ENCODE data around the gene ASIC2.

ASIC2 gene

GRCh38 chr17:33113991-33114370 is 179.1 kb downstream of the ASIC2 start:
- no peak for DNase-seq (ENCODE audit: low read depth)

- no peak for DNase-seq (ENCODE audit: low read depth)
Observed at GRCh38 chr17:33113276-33113990, 179.7 kb downstream of the ASIC2 start.

GRCh38 chr17:33112763-33113162 is 180.3 kb downstream of the ASIC2 start:
- DNase-seq (ENCODE audit: low read depth): no peak

- no peak for DNase-seq (ENCODE audit: low read depth)
Observed at GRCh38 chr17:33109336-33110072, 183.6 kb downstream of the ASIC2 start.

DNA sequence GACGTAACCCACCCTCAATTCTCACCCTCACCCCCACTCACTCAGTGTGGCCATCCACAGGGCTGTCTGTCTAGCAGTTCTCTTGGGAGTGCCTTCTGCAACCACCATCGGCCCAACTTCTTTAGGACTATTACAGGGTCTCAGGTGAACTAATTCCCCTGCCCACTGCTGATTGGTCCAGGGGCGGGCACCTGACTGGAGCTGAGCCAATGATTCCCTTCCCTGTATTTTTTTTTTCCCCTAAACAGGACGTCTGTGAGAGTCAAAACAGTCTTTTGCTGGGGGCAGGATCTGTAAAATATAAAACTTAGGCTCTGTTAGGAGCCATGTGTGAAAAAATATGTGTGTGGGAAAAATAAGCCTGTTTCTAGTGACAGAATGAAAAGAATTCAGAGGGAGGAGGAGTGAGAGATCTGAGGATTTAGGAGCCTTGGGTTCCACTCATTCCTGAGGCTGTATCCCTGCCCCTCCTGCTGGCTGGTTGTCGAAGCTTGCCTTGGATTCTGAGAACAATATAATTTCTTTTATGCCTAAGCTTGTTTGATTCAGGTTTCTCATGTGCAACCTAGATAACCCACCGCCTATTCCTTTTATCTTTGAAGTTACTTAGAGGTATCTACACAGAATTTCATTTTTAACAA is 186.4 kb downstream of the ASIC2 start:
- DNase-seq (ENCODE audit: low read depth): no peak

GRCh38 chr17:33105911-33106310 is 187.2 kb downstream of the ASIC2 start:
- DNase-seq (ENCODE audit: low read depth): no peak

- no peak for DNase-seq (ENCODE audit: low read depth)
Observed at GRCh38 chr17:33099906-33100305, 193.2 kb downstream of the ASIC2 start.

GRCh38 chr17:33099252-33099651 is 193.8 kb downstream of the ASIC2 start:
- DNase-seq (ENCODE audit: low read depth): no peak

DNA sequence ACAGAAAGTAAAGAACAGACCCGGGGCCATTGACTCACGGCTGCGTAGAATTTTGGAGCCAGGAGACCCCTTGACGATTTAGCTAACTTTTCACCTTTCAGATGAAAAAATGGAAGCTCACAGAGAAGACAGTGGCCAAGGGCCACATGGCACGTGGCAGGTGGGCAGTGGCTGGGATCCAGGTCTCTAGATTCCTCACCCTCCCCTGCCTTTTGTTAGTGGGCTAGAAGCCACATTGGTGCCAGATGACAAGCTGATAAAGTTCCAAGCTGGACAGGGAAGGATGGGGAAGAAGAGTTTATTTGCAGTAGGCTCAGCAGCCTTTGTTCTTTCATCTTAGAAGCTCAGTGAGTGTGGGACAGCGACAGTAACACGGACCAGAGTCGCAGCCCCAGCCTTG is 195.7 kb downstream of the ASIC2 start:
- no peak for DNase-seq (ENCODE audit: low read depth)

DNA sequence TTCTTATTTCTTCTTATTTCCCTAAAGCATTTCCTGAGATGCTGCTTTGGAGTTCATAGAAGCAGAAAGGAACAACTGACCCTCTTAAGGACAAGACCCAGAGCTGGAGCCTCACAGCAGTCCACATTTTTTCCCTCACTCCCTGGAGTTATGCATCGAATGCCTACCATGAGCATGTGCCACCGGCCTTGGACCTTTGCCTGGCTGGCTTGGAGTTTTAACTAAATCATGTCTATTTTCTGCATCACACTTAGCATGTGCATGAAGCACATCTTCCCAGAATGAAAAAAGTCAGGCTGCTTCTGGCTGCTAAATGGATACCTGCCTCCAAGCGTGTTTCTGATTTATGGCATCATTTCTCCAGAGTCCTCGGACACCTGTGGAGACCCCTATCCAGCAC is 196.9 kb downstream of the ASIC2 start:
- no peak for DNase-seq (ENCODE audit: low read depth)

DNA sequence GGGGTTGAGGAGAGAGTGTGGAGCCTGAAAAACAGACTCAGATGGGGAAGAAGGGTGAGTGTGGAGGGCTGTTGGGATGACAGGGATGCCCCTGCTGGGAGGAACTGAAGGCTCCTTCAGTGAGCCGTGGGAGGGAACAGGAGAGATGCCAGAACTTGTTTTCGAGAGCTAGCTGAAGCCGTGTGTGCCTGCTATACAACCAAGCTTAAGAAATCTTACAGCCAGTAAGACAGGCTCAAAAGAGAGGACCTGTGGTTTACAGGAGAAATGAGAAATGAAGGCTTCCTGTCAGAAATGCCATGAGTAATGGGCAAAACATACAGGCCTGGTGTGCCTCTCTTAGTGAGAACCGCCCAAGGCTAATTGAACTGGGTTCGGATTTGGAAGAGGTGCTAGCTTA is 201.8 kb downstream of the ASIC2 start:
- no peak for DNase-seq (ENCODE audit: low read depth)

GRCh38 chr17:33090806-33091205 is 202.3 kb downstream of the ASIC2 start:
- DNase-seq (ENCODE audit: low read depth): no peak

DNA sequence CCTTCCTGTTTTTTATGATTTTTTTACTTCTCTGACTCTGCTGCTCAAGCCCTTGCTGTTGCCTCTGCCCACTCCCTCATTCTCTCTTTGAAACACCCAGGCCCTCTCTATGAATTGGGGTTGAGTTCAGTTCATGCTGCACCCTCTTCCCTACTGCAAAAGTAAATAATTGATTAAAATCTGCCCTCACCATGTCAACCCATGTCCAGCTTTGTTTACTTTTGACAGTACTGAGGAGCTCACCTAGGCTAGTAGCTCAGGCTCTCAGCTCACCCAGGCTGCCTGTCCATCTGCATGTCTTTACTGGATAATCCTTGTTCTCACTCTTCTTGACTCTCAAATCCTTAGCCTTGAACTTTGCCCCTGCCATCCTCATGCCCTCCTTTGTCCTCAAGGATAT is 206.2 kb downstream of the ASIC2 start:
- DNase-seq (ENCODE audit: low read depth): no peak

DNA sequence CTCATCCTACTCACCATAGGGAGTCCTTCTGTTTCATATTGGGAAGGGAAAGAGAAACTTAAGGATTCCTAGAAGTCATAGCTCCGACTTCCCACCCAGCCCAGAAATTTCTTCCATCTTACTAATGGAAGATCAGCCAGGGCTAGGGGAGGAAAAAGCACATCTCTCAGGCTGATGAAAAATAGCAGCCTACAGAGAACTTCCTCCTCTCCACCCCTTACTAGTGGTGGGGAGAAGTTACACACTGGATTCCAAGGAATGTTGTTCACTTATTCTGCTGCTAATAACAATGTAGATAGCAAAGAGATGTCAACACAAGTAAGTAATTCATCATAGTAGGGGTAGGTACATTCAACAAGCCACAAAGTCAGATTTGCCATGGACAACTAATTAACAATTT is 207.1 kb downstream of the ASIC2 start:
- DNase-seq (ENCODE audit: low read depth): no peak

GRCh38 chr17:33085256-33085655 is 207.8 kb downstream of the ASIC2 start:
- DNase-seq (ENCODE audit: low read depth): no peak

GRCh38 chr17:33084755-33085154 is 208.3 kb downstream of the ASIC2 start:
- DNase-seq (ENCODE audit: low read depth): no peak

GRCh38 chr17:33082529-33083173 is 210.4 kb downstream of the ASIC2 start:
- no peak for DNase-seq (ENCODE audit: low read depth)

DNA sequence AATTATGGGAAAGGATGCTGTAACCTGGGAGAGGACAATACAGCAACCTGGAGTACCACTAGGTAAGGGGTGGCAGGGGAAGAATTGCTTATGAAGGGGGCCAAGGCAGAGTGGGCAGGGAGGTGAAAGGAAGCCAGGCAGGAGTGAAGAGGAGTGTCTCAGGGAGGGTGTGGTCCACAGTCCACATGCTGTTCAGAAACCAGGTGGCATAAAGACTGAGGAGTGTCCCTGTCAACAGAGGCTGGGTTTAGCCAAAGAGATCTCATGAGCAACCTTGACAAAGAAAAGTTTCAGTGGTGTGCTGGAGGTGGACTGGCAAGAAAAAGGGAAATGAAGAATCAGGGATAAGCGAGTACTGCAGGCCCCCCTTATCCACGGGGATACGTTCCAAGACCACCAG is 213.0 kb downstream of the ASIC2 start:
- DNase-seq (ENCODE audit: low read depth): no peak

DNA sequence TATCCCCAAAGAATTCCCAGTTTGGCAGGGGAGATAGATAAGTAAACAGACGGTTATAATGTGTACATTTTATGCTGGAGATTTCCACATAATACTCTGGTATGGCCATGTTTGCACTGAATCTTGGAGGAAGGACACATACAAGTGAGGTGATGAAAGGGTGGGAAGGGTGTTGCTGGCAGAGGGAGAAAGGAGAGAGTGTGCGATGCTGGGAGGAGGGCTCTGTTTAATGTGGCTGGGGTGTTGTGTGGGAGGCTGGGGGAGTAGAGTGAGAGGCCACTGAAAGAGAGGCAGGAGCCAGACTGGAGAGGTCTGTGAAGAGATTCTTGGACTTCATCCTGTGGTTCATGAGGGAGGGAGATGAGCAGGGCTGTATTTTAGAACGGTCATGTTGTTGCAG is 213.9 kb downstream of the ASIC2 start:
- no peak for DNase-seq (ENCODE audit: low read depth)

GRCh38 chr17:33076979-33077378 is 216.1 kb downstream of the ASIC2 start:
- DNase-seq (ENCODE audit: low read depth): no peak

DNA sequence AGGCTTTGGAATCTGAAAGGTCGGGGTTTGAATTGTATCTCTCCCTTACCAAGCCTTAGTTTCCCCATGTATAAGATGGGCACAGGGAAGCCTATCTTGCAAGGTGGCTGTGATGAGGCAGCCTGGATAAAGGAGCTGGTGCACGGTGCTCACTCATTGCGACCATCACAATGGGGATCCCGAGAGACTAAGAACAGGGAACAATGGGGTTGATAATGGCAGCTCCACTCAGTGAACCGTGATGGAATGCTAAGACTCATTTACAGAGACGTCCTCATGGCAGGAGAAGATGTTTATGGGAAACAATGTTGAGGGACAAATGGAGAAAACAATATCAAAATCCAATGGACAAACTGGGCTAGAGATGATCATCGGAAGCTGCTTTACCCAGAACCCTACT is 219.7 kb downstream of the ASIC2 start:
- DNase-seq (ENCODE audit: low read depth): no peak

DNA sequence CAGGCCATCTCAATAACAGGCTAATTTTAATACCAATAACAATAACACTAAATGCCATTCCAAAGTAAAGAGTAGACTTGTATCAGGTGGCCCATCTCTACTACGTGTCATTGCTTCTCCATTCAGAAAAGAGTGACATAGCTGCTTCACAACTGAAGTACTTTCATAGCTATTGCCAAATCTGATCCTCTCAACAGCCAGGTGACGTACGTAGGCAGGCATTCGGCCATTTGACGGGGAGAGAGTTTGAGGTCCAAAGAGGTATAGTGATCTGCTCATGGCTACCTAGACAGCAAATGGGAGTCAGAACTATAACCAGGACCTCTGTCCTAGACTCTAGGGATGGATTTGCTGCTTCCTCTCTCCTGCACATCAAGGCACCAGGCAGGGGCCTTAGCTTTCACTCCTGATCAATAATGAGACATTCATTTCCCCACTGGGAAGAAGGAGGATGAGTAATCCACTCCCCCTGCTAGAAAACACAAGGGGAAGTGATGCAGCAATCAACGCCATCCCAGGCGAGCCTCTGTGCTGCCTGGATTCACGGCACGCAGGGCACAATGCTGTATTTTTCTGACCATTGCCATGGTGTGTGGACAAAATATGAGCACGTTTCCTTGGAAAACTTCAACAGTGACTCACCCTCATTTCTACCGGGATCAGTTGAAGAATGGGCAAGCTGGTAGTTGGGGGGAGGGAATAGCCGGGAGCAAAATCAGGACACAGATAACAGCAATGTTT is 220.5 kb downstream of the ASIC2 start:
- DNase-seq (ENCODE audit: low read depth): no peak

All from stimulated activated CD8-positive, alpha-beta memory T cell treated with anti-CD3 and anti-CD28 coated beads, Interleukin-12 subunit alpha, Interleukin-12 subunit beta, amount 100 ng/mL, for 1 hour (primary cell).